Chondrocyte (in vitro differentiated cells): ENCODE measurements around the gene CNTNAP5. TPM values are rescaled to one million over a fixed set of nuclear protein-coding genes. Genes with fewer than 3 reads are reported as not detected.

Experiments
- DNase-seq: peaks from one replicate; pipeline ENCODE4 v3.0.0; 2021; ENCODE audit warnings: mixed read lengths, low spot score
- H3K27ac Mint-ChIP-seq: one replicate; pipeline ENCODE4 v1.8.0; 2021; ENCODE audit warnings: mild to moderate bottlenecking, moderate library complexity, mixed read lengths; ENCODE audit not compliant: unreplicated experiment
- H3K27me3 Mint-ChIP-seq: 2 replicates; pipeline ENCODE4 v1.8.0; 2021; ENCODE audit warnings: low read depth, mixed read lengths
- H3K36me3 Mint-ChIP-seq: 2 replicates; pipeline ENCODE4 v1.8.0; 2021; ENCODE audit warnings: low read depth, mixed read lengths
- H3K4me1 Mint-ChIP-seq: 2 replicates; pipeline ENCODE4 v1.8.0; 2021; ENCODE audit warnings: low read depth, mild to moderate bottlenecking, mixed read lengths
- H3K4me3 Mint-ChIP-seq: one replicate; pipeline ENCODE4 v1.8.0; 2021; ENCODE audit warnings: mild to moderate bottlenecking, moderate library complexity, mixed read lengths; ENCODE audit not compliant: unreplicated experiment
- H3K9me3 Mint-ChIP-seq: 2 replicates; pipeline ENCODE4 v1.8.0; 2021; ENCODE audit warnings: low read depth, mixed read lengths
- total RNA-seq: library from RNA; stranded (reverse); gene quantifications from 3 replicates; pipeline ENCODE4 v1.2.1, GENCODE V29; 2021
- TF ChIP-seq, protein P1 (sequence below): fragments of 200-600 bp; sonication (generic); IDR thresholded peaks from 2 replicates; pipeline ENCODE4 v1.5.0; 2021; ENCODE audit warnings: antibody characterized with exemption, mild to moderate bottlenecking, moderate library complexity

CNTNAP5 gene
- total RNA-seq, 1 donor from 2014 or later: not detected

DNA sequence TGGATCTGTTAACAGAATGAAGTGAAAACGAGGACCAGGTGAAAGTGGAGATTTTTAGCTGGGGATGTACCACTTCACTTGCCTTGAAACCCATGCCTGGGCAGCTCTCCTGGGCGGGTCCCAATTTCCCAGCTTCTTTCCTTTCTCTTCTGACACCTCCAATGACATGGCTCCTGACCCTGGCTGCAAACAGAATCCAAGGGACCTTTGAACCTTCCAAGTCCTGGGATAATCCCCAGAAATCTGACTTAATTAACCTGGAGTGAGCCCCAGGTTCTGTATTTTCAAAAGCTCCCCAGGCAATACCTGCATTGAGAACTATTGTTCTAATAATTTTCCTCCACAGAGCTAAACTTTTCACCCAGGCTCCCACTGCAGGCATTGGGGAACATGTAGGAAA lies 495.9 kb downstream of the CNTNAP5 start:
- DNase-seq: no peak
- TF ChIP-seq, protein P1, sequence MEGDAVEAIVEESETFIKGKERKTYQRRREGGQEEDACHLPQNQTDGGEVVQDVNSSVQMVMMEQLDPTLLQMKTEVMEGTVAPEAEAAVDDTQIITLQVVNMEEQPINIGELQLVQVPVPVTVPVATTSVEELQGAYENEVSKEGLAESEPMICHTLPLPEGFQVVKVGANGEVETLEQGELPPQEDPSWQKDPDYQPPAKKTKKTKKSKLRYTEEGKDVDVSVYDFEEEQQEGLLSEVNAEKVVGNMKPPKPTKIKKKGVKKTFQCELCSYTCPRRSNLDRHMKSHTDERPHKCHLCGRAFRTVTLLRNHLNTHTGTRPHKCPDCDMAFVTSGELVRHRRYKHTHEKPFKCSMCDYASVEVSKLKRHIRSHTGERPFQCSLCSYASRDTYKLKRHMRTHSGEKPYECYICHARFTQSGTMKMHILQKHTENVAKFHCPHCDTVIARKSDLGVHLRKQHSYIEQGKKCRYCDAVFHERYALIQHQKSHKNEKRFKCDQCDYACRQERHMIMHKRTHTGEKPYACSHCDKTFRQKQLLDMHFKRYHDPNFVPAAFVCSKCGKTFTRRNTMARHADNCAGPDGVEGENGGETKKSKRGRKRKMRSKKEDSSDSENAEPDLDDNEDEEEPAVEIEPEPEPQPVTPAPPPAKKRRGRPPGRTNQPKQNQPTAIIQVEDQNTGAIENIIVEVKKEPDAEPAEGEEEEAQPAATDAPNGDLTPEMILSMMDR: no peak
- Mint-ChIP-seq H3K4me1 (peaks cover 10% of the 10 kb centered on the region), H3K27me3 (no peaks in the 10 kb centered on the region), H3K36me3 (no peaks in the 10 kb centered on the region), H3K9me3 (peaks cover 14% of the 10 kb centered on the region), H3K27ac (peak overlapping the region; percentile 55), H3K4me3 (no peak overlapping the region)

DNA sequence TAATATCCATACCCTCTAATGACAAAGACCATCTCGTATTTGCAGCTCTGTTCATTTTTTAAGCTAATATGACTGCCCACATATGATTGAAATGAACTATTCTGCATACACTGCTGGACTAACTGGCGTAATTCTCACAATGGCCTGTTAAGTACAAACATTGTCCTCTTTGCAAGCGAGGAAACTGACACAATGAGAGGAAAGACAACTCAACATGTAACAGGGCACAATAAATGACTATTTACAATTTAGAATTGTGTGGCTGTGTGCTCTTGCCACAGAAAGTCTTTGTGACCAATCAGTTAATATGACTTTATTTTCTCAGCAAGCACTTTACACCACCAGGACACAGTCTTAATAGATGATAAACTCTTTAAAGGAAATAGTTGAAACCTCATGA lies 498.0 kb downstream of the CNTNAP5 start:
- H3K4me1 Mint-ChIP-seq: peaks cover 10% of the 10 kb centered on the region
- no peaks in the 10 kb centered on the region for H3K27me3 Mint-ChIP-seq
- no peaks in the 10 kb centered on the region for H3K9me3 Mint-ChIP-seq
- no peak overlapping the region for H3K4me3 Mint-ChIP-seq
- no peak for DNase-seq
- no peak overlapping the region for H3K27ac Mint-ChIP-seq
- no peaks in the 10 kb centered on the region for H3K36me3 Mint-ChIP-seq
- TF ChIP-seq, protein P1: no peak

DNA sequence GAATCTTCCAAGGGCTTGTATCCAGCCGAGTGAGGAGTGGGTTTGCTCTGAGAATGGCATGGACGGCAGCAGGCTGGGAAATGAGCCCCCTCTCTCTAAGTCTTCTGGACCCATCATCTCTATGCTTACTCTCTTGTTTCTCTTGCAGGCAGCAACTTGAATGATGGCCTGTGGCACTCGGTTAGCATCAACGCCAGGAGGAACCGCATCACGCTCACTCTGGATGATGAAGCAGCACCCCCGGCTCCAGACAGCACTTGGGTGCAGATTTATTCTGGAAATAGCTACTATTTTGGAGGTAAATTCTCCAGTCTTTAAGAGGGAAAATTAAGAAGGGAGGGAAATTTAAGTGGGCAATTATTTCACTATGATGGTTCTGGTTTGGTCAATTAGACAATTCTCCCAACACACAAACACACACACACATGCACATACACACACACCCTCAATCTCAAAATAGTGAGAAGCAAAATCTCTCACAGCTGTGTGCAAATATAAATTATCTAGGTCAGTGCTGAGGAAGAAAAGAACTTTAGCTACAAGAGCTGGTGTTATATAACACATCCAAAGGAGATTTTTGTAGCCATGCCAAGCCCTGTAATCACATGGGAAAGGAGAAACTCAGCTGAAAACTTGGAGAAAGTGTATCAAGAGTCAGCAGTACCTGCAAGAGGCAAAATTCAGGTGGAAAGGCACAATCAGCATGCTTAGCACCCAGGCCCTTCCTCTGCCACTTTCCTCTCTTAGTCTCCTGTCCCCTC lies 499.2 kb downstream of the CNTNAP5 start:
- H3K27ac Mint-ChIP-seq: no peak overlapping the region
- H3K4me1 Mint-ChIP-seq: peaks cover 10% of the 10 kb centered on the region
- H3K27me3 Mint-ChIP-seq: no peaks in the 10 kb centered on the region
- TF ChIP-seq, protein P1: no peak
- H3K36me3 Mint-ChIP-seq: no peaks in the 10 kb centered on the region
- H3K9me3 Mint-ChIP-seq: no peaks in the 10 kb centered on the region
- no peak for DNase-seq
- no peak overlapping the region for H3K4me3 Mint-ChIP-seq

- H3K36me3 Mint-ChIP-seq: no peaks in the 10 kb centered on the region
- H3K27me3 Mint-ChIP-seq: no peaks in the 10 kb centered on the region
- H3K9me3 Mint-ChIP-seq: no peaks in the 10 kb centered on the region
- TF ChIP-seq, protein P1: no peak
- H3K4me1 Mint-ChIP-seq: no peaks in the 10 kb centered on the region
- H3K4me3 Mint-ChIP-seq: no peak overlapping the region
- no peak for DNase-seq
- H3K27ac Mint-ChIP-seq: no peak overlapping the region
Measured at GRCh38 chr2:124526221-124526620, 501.1 kb downstream of the CNTNAP5 start.

DNA sequence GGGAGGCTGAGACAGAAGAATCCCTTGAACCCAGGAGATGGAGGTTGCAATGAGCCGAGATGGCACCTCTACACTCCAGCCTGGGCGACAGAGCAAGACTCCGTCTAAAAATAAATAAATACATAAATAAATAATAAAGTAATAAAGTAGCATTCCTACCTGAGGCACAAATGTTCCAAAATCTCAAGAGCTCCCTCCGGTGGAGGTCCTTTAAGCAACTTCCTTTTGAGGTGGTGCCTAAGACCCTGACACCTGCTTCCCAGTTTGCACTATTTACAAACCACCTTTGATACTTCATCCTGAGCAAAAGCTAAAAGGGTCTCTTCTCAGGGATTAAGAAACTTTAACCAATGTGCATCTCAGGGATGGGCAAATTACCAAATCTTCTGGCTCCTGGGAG lies 505.1 kb downstream of the CNTNAP5 start:
- H3K4me1 Mint-ChIP-seq: no peaks in the 10 kb centered on the region

More for the DNA sequence above, 505.1 kb downstream of the CNTNAP5 start:
- H3K27ac Mint-ChIP-seq: no peak overlapping the region
- no peak for DNase-seq
- no peaks in the 10 kb centered on the region for H3K36me3 Mint-ChIP-seq
- no peak overlapping the region for H3K4me3 Mint-ChIP-seq
- no peaks in the 10 kb centered on the region for H3K27me3 Mint-ChIP-seq
- TF ChIP-seq, protein P1: no peak
- peaks cover 6% of the 10 kb centered on the region for H3K9me3 Mint-ChIP-seq
